ENCODE measurements around the gene SPATA9. TPM values are rescaled to one million over a fixed set of nuclear protein-coding genes. Genes with fewer than 3 reads are reported as not detected.

The SPATA9 gene
- total RNA-seq, 2 experiments from 2014 or later = not detected

DNA sequence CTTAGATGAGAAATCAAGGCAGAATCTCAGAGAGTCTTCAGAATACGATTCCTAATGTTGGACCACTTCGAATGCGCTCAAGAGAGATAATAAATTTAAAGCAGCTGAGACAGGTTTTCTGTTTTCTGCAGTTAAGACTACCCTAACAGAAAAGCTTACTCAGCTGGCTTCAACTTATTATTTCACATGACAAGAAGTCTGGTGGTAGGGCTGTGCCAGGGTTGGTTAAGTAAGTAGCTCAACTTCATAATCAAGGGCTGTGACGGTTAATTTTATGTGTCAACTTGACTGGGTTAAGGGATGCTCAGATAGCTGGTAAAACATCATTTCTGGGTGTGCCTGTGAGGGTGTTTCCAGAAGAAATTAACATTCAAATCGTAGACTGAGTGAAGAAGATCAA, 59.1 kb downstream of the SPATA9 start:
- Histone ChIP-seq H3K36me3 (ENCODE audit: insufficient read depth, low read length) (no peaks in the 10 kb centered on the region), H3K9me3 (ENCODE audit: low read length) (no peaks in the 10 kb centered on the region), H3K79me2 (ENCODE audit: insufficient read depth, low read depth, low read length) (no peaks in the 10 kb centered on the region), H2AFZ (ENCODE audit: low read length) (no peak overlapping the region), H3K4me1 (ENCODE audit: insufficient read depth, low read length, poor library complexity, severe bottlenecking) (no peaks in the 10 kb centered on the region), H3K9me2 (ENCODE audit: insufficient read depth, low read length) (no peaks in the 10 kb centered on the region), H3K4me3 (ENCODE audit: low read depth, low read length, poor library complexity, severe bottlenecking) (no peak overlapping the region), H4K20me1 (ENCODE audit: insufficient read depth, low read length) (no peaks in the 10 kb centered on the region), H3K27ac (ENCODE audit: low read depth, low read length, poor library complexity, severe bottlenecking) (no peak overlapping the region), H3K4me2 (ENCODE audit: low read length) (no peak overlapping the region)
- ChIA-PET POLR2A (interaction anchor here (2.4 kb wide), 1 partner anchor 14 kb away, joined by 8 read pairs; no protein-coding TSS in a partner anchor), CTCF (ENCODE audit: unreplicated experiment) (no interaction called here)
- intact Hi-C loops (cut with micrococcal nuclease; ENCODE audit: unreplicated experiment) = no loop called here
- DNase-seq (ENCODE audit: low spot score) = no peak
- TF ChIP-seq EZH2phosphoT487 (IDR thresholded peaks at IDR 0.05; ENCODE audit: borderline replicate concordance, low read depth, low read length) (no peak), CTCF (conservative IDR thresholded peaks at IDR 0.05; ENCODE audit: low read length) (no peak)
- no TSS peak for BruUV-seq (replicated peaks)

DNA sequence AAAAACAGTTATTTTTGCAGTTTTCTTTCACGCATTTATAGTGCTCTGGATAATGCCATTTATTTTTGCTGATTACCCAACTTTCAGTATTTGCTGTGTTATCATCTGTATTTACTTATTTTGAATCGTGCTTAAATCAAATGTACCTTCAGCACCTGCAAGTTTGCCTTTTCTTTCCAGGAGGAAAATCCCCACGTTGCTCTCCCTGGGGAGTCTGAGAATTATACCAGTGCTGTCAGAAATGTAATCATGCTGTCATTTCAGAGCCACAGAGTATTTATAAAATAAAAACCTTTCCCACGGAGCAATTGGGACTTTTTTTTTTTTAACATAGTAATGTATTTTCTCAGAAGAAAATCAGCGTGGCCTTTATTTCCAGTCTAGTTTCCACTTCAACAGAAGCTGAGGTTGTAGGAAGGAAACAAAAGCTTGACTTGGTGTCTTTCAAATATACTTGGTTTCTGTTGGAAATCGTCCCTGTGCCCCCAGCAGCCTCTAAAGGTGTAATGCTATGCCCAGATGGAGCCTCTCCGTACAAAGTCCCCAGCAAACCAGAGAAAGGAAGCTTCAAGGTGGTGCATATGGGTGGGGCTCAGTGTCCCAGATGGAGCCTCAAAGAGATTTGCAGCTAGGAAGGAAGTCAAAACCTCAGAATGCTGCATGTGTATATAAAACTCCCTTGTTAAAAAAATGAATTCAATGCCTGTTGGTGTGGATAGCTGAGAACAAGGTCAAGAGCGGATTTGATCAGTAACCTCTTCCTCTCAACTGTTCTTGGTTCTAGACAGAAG, 60.8 kb downstream of the SPATA9 start:
- intact Hi-C loops (cut with micrococcal nuclease; ENCODE audit: unreplicated experiment) = no loop called here
- Histone ChIP-seq H3K9me2 (ENCODE audit: insufficient read depth, low read length) (no peaks in the 10 kb centered on the region), H3K9me3 (ENCODE audit: low read length) (no peaks in the 10 kb centered on the region), H3K4me1 (ENCODE audit: insufficient read depth, low read length, poor library complexity, severe bottlenecking) (no peaks in the 10 kb centered on the region), H3K36me3 (ENCODE audit: insufficient read depth, low read length) (no peaks in the 10 kb centered on the region), H3K27ac (ENCODE audit: low read depth, low read length, poor library complexity, severe bottlenecking) (no peak overlapping the region), H3K79me2 (ENCODE audit: insufficient read depth, low read depth, low read length) (no peaks in the 10 kb centered on the region), H2AFZ (ENCODE audit: low read length) (no peak overlapping the region), H3K4me2 (ENCODE audit: low read length) (no peak overlapping the region), H4K20me1 (ENCODE audit: insufficient read depth, low read length) (no peaks in the 10 kb centered on the region), H3K4me3 (ENCODE audit: low read depth, low read length, poor library complexity, severe bottlenecking) (no peak overlapping the region)
- CTCF ChIA-PET (ENCODE audit: unreplicated experiment) = no interaction called here
- TF ChIP-seq EZH2phosphoT487 (IDR thresholded peaks at IDR 0.05; ENCODE audit: borderline replicate concordance, low read depth, low read length) (no peak), CTCF (conservative IDR thresholded peaks at IDR 0.05; ENCODE audit: low read length) (no peak)
- BruUV-seq (replicated peaks) = no TSS peak
- no peak for DNase-seq (ENCODE audit: low spot score)
- POLR2A ChIA-PET = interaction anchor here (0.6 to 2.4 kb wide), 6 partner anchors 10 to 1349 kb away, joined by 3 to 8 read pairs (median 4); no protein-coding TSS in a partner anchor
